Subcutaneous adipose tissue (tissue), 4 donors: ENCODE results near the gene FBXO21. TPM values are rescaled to one million over a fixed set of nuclear protein-coding genes. Genes with fewer than 3 reads are reported as not detected.

Source experiments
- CTCF ChIP-seq: fragments of 450-650 bp; IDR thresholded peaks from one replicate; pipeline ENCODE4 v1.5.1; 2016; ENCODE audit warnings: low read depth, mild to moderate bottlenecking, control low read depth, antibody characterized with exemption, moderate library complexity
- total RNA-seq, 4 donors: library from RNA; depleted of rRNA; stranded (reverse); fragments of >200 nt; gene quantifications; one replicate each; pipeline ENCODE4 v1.1.0, GENCODE V29; 2016

FBXO21 gene
- total RNA-seq, 4 donors from 2014 or later: 23.8 to 71.4 (median 30.8) TPM

- no peak for TF ChIP-seq CTCF
Observed at GRCh38 chr12:117226505-117226904, 36.2 kb upstream of the FBXO21 start.

- TF ChIP-seq CTCF: no peak
Observed at GRCh38 chr12:117225179-117225578, 34.9 kb upstream of the FBXO21 start.

GRCh38 chr12:117218149-117218548 lies 27.9 kb upstream of the FBXO21 start:
- no peak for TF ChIP-seq CTCF

GRCh38 chr12:117216686-117217085 lies 26.4 kb upstream of the FBXO21 start:
- TF ChIP-seq CTCF: no peak

GRCh38 chr12:117214797-117215196 lies 24.5 kb upstream of the FBXO21 start:
- no peak for TF ChIP-seq CTCF

- TF ChIP-seq CTCF: no peak
Observed at GRCh38 chr12:117213295-117213808, 23.1 kb upstream of the FBXO21 start.

- TF ChIP-seq CTCF: no peak
Observed at GRCh38 chr12:117212563-117213190, 22.4 kb upstream of the FBXO21 start.
